Fibroblast of lung (primary cell): ENCODE results near the gene FGF2. TPM values are rescaled to one million over a fixed set of nuclear protein-coding genes. Genes with fewer than 3 reads are reported as not detected.

Experiments
- DNase-seq, 2 donors: peaks; one replicate each; pipeline versions ENCODE4 v3.0.0 to v3.0.0-alpha.2; 2010; ENCODE audit warnings: low read depth in 2 of 2
- H2AFZ ChIP-seq: 2 replicates; pipeline ENCODE4 v1.5.1; 2012; ENCODE audit warnings: low read length, control low read depth, inconsistent platforms
- H3K27ac ChIP-seq: 2 replicates; pipeline ENCODE4 v1.5.1; 2011; ENCODE audit warnings: low read length, control low read depth; ENCODE audit not compliant: insufficient read depth
- H3K27me3 ChIP-seq: 2 replicates; pipeline ENCODE4 v1.5.1; 2011; ENCODE audit warnings: mild to moderate bottlenecking, low read length; ENCODE audit not compliant: control insufficient read depth, insufficient read depth
- H3K36me3 ChIP-seq: 2 replicates; pipeline ENCODE4 v1.5.1; 2011; ENCODE audit warnings: low read length; ENCODE audit not compliant: control insufficient read depth, insufficient read depth
- H3K4me1 ChIP-seq: 2 replicates; pipeline ENCODE4 v1.5.1; 2011; ENCODE audit warnings: low read length; ENCODE audit not compliant: control insufficient read depth, insufficient read depth; ENCODE audit errors: extremely low read depth
- H3K4me2 ChIP-seq: 2 replicates; pipeline ENCODE4 v1.5.1; 2011; ENCODE audit warnings: low read length, control low read depth; ENCODE audit not compliant: insufficient read depth; ENCODE audit errors: extremely low read depth
- H3K4me3 ChIP-seq, 4 experiments: fragments of 200-600 bp in 1 of 4; sonication (generic) in 1 of 4; replicated peaks in 1 of 4; 2 replicates each; pipeline ENCODE4 v1.5.1; 2011 to 2016; ENCODE audit warnings: low read length in 4 of 4, low read depth in 3 of 4, mild to moderate bottlenecking in 3 of 4, control low read depth in 2 of 4, inconsistent platforms in 1 of 4, mixed read lengths in 1 of 4; ENCODE audit not compliant: insufficient read depth in 1 of 4; ENCODE audit errors: control extremely low read depth in 1 of 4
- H3K79me2 ChIP-seq: 2 replicates; pipeline ENCODE4 v1.5.1; 2012; ENCODE audit warnings: mild to moderate bottlenecking, low read length, inconsistent platforms; ENCODE audit not compliant: control insufficient read depth, insufficient read depth
- H3K9ac ChIP-seq: 2 replicates; pipeline ENCODE4 v1.5.1; 2011; ENCODE audit warnings: mild to moderate bottlenecking, low read length, control low read depth; ENCODE audit not compliant: insufficient read depth
- H3K9me3 ChIP-seq: 2 replicates; pipeline ENCODE4 v1.5.1; 2012; ENCODE audit warnings: low read depth, low read length; ENCODE audit not compliant: control insufficient read depth, insufficient read depth
- H4K20me1 ChIP-seq: 2 replicates; pipeline ENCODE4 v1.5.1; 2011; ENCODE audit warnings: low read length; ENCODE audit not compliant: control insufficient read depth, insufficient read depth; ENCODE audit errors: extremely low read depth
- EZH2 ChIP-seq: IDR thresholded peaks from 2 replicates; pipeline ENCODE4 v1.5.1; 2012; ENCODE audit warnings: low read length, control low read depth, mild to moderate bottlenecking; ENCODE audit errors: missing control alignments
- polyA plus RNA-seq, 2 donors: library from polyadenylated mRNA; depleted of rRNA in 1 of 2; stranded (reverse) in 1 of 2; unstranded in 1 of 2; fragments of >200 nt; gene quantifications; 2 replicates each; pipeline ENCODE4 v1.2.1, GENCODE V29; 2011 to 2012; ENCODE audit warnings: missing spikeins in 1 of 2
- total RNA-seq: library from RNA; depleted of rRNA; stranded (reverse); fragments of >200 nt; gene quantifications from 2 replicates; pipeline ENCODE4 v1.2.1, GENCODE V29; 2014
- TF ChIP-seq, protein P1 (sequence below), 2 donors: IDR thresholded peaks in 1 of 2; conservative IDR thresholded peaks in 1 of 2; 1 replicate in 1 of 2; 2 replicates in 1 of 2; pipeline ENCODE4 v1.5.1; 2011 to 2012; ENCODE audit warnings: low read length in 2 of 2, control low read depth in 1 of 2, inconsistent platforms in 1 of 2, low read depth in 1 of 2, mild to moderate bottlenecking in 1 of 2

Gene FGF2
- total and polyA plus RNA-seq, 2 donors (not counting 1 experiment from before 2014, with no cell fraction given), result 38.5 to 98.3 TPM

DNA sequence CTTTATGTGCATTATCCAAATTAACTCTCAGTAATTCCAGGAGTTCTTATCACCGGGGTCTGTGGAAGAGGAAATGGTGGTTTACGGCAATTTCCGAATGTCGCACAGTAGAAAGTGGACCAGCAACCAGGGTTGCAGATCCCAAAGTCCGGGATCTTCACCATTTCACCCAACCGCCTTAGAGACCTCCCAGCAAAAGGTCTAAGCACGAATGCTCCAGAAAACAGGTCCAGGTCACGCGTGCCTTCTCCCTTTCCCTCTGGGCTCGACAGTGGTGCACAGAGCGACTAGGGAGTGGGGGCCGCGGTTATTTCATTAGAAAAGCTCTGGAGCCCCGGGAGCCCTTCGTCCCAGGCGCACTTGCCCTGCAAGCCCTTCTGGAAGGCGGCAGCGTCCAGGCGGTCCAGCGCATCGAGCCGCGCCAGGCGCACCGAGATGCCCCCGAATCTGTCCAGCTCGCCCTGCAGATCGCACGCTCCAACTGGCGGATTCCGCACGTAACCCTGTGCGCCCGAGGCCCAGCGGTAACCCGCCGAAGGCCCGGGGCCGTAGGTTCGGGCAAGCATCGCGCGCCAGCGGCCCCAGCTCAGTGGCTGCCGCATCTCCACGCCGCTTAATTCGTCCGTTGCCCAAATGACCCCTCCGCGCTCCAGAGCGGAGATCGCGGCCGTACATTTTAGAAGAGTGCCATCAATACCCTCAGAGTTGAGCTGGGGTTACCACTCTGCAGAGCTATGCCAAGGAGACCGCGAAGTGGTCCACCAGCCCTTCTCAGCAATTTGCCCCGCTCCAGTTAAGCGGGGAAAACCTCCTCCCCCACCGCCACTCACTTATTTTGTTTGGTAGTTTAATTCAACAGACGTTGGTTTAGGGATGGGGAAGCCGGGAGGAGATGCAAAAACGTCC is 95.6 kb downstream of the FGF2 start, which contains the start of gene NUDT6:
NUDT6 (minus strand) TSS at position 627 of the 906 bp plus-strand sequence; CDS start at position 602, 25 bp downstream.
- peak within 1 kb of the TSS; percentile 69 for H3K9ac ChIP-seq
- H3K4me2 ChIP-seq, result peak within 1 kb of the TSS; percentile 93
- TF ChIP-seq, protein P1, sequence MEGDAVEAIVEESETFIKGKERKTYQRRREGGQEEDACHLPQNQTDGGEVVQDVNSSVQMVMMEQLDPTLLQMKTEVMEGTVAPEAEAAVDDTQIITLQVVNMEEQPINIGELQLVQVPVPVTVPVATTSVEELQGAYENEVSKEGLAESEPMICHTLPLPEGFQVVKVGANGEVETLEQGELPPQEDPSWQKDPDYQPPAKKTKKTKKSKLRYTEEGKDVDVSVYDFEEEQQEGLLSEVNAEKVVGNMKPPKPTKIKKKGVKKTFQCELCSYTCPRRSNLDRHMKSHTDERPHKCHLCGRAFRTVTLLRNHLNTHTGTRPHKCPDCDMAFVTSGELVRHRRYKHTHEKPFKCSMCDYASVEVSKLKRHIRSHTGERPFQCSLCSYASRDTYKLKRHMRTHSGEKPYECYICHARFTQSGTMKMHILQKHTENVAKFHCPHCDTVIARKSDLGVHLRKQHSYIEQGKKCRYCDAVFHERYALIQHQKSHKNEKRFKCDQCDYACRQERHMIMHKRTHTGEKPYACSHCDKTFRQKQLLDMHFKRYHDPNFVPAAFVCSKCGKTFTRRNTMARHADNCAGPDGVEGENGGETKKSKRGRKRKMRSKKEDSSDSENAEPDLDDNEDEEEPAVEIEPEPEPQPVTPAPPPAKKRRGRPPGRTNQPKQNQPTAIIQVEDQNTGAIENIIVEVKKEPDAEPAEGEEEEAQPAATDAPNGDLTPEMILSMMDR (conservative IDR thresholded peaks at IDR 0.05 in 1 of 2, IDR thresholded peaks at IDR 0.05 in 1 of 2; ENCODE audit: low read depth in 1 of 2, low read length in 2 of 2), result no peak
- TF ChIP-seq EZH2, result no peak
- H4K20me1 ChIP-seq, result no peaks in the 10 kb centered on the region
- no peaks in the 10 kb centered on the region for H3K9me3 ChIP-seq
- peak within 1 kb of the TSS; percentile 63 for H3K27ac ChIP-seq
- no peaks in the 10 kb centered on the region for H3K27me3 ChIP-seq
- H3K36me3 ChIP-seq, result no peaks in the 10 kb centered on the region
- H3K4me3 ChIP-seq, result peak within 1 kb of the TSS; percentile 78 to 86 (median 84)
- peak; percentile 66 to 76 for DNase-seq
- H3K79me2 ChIP-seq, result peaks cover 44% of the 10 kb centered on the region
- H2AFZ ChIP-seq, result peak within 1 kb of the TSS; percentile 94
- no peaks in the 10 kb centered on the region for H3K4me1 ChIP-seq

DNA sequence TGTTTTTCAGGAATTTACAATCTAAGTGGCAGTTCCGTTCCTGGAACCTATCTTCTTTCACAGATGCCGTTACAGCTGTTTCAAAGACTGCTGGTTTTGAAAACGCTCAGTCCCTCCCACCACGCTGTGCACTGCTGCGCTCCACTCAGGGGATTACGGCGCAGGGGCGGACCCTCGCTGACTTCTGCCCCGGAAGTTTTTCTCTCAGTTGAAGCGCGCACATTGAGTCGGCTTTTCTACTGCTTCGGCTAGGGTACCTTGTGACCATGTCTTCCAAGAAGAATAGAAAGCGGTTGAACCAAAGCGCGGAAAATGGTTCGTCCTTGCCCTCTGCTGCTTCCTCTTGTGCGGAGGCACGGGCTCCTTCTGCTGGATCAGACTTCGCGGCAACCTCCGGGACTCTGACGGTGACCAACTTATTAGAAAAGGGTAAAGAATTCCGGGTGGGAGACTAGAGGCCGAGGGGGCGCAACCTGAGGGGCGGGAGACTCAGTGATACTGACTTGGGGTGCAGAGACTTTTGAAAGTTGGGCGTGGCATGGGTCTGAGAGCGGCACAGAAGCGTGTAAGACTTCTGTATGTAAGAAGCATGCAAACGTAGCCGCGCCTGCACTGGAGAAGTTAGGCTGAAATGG is 96.4 kb downstream of the FGF2 start:
- Histone ChIP-seq H3K27ac (peak overlapping the region; percentile 63), H3K36me3 (no peaks in the 10 kb centered on the region), H4K20me1 (no peaks in the 10 kb centered on the region), H3K9ac (peak overlapping the region; percentile 43), H3K4me1 (no peaks in the 10 kb centered on the region), H3K79me2 (peaks cover 44% of the 10 kb centered on the region), H3K9me3 (no peaks in the 10 kb centered on the region), H2AFZ (peak overlapping the region; percentile 94), H3K4me2 (peak overlapping the region; percentile 93), H3K4me3 (peak overlapping the region; percentile 78 to 86 (median 84)), H3K27me3 (no peaks in the 10 kb centered on the region)
- TF ChIP-seq EZH2, result no peak
- TF ChIP-seq, protein P1 (conservative IDR thresholded peaks at IDR 0.05 in 1 of 2, IDR thresholded peaks at IDR 0.05 in 1 of 2; ENCODE audit: low read depth in 1 of 2, low read length in 2 of 2), result no peak
- DNase-seq, result peak; percentile 86 to 87

DNA sequence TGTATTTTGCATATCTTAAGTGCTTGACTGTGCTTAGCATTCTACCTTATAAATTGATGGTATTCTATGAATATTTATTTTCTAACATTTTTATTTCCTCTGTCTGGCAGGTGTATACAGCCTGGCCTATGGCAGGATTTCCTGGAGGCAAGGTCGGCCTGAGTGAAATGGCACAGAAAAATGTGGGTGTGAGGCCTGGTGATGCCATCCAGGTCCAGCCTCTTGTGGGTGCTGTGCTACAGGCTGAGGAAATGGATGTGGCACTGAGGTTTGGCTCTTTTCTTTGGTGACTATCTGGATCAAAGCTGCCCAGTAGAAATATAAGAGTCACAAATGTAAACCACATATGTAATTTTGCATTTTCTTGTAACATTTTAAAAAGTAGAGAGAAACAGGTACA is 102.3 kb downstream of the FGF2 start:
- Histone ChIP-seq H3K27me3 (no peaks in the 10 kb centered on the region), H3K4me3 (no peak overlapping the region), H4K20me1 (no peaks in the 10 kb centered on the region), H3K4me2 (no peak overlapping the region), H3K9me3 (no peaks in the 10 kb centered on the region), H3K79me2 (peaks cover 26% of the 10 kb centered on the region), H3K9ac (no peak overlapping the region), H3K4me1 (no peaks in the 10 kb centered on the region), H3K27ac (no peak overlapping the region), H3K36me3 (peaks cover 2% of the 10 kb centered on the region), H2AFZ (no peak overlapping the region)
- DNase-seq, result no peak
- TF ChIP-seq, protein P1 (conservative IDR thresholded peaks at IDR 0.05 in 1 of 2, IDR thresholded peaks at IDR 0.05 in 1 of 2; ENCODE audit: low read depth in 1 of 2, low read length in 2 of 2), result no peak
- TF ChIP-seq EZH2, result no peak
